NCI-H1436 treated with DMSO at 0.1 percent for 48 hours (cell line): Measurements from ENCODE around the gene MX2.
"Not testable (repeated sequence)": the region's sequence is repeated elsewhere in the genome, so short reads cannot be mapped to it uniquely, and the experiment has no call there.

Experiments used
- DNase-seq: peaks from one replicate; lab custom pipeline; 2025; lab: John Stamatoyannopoulos, UW

MX2 gene

GRCh38 chr21:41387042-41387819 is 25.4 kb downstream of the MX2 start:
- DNase-seq, result no peak

GRCh38 chr21:41387824-41388223 is 26.0 kb downstream of the MX2 start:
- no peak for DNase-seq

- DNase-seq, result no peak
Observed at GRCh38 chr21:41388259-41388658, 26.4 kb downstream of the MX2 start.

GRCh38 chr21:41390043-41390639 is 28.3 kb downstream of the MX2 start:
- no peak for DNase-seq

- no peak for DNase-seq
Observed at GRCh38 chr21:41393876-41394465, 32.1 kb downstream of the MX2 start.

GRCh38 chr21:41396558-41397075 is 34.8 kb downstream of the MX2 start:
- no peak for DNase-seq

- DNase-seq, result no peak
Observed at GRCh38 chr21:41397471-41397891, 35.7 kb downstream of the MX2 start.

GRCh38 chr21:41398251-41398650 is 36.4 kb downstream of the MX2 start:
- DNase-seq, result no peak

- no peak for DNase-seq
Observed at GRCh38 chr21:41398831-41399230, 37.0 kb downstream of the MX2 start.

- DNase-seq, result no peak
Observed at GRCh38 chr21:41399246-41399800, 37.5 kb downstream of the MX2 start.

GRCh38 chr21:41402231-41402630 is 40.4 kb downstream of the MX2 start:
- no peak for DNase-seq

GRCh38 chr21:41402796-41403195 is 41.0 kb downstream of the MX2 start:
- DNase-seq, result no peak

GRCh38 chr21:41403331-41403730 is 41.5 kb downstream of the MX2 start:
- DNase-seq, result no peak

- DNase-seq, result no peak
Observed at GRCh38 chr21:41403966-41404365, 42.1 kb downstream of the MX2 start.

- no peak for DNase-seq
Observed at GRCh38 chr21:41405321-41405720, 43.5 kb downstream of the MX2 start.

- no peak for DNase-seq
Observed at GRCh38 chr21:41406340-41406739, 44.5 kb downstream of the MX2 start.

- no peak for DNase-seq
Observed at GRCh38 chr21:41407541-41408460, 46.0 kb downstream of the MX2 start.

- no peak for DNase-seq
Observed at GRCh38 chr21:41410361-41410760, 48.5 kb downstream of the MX2 start.

GRCh38 chr21:41410767-41411448 is 49.1 kb downstream of the MX2 start:
- DNase-seq, result no peak

- peak; percentile 23 for DNase-seq
Observed at GRCh38 chr21:41411449-41412089, 49.7 kb downstream of the MX2 start.

- not testable (repeated sequence) for DNase-seq
Observed at GRCh38 chr21:41417505-41417904, 55.7 kb downstream of the MX2 start.
